Transverse colon (tissue), 4 donors: Measurements from ENCODE around the gene TM2D3.

Source experiments
- POLR2A ChIP-seq: fragments of 450-650 bp; IDR thresholded peaks from one replicate; pipeline ENCODE4 v1.6.1; 2016; ENCODE audit warnings: antibody characterized with exemption, mild to moderate bottlenecking, moderate library complexity
- POLR2AphosphoS5 ChIP-seq, 3 donors: sonication (generic); formaldehyde crosslinking; IDR thresholded peaks; one replicate each; pipeline ENCODE4 v1.6.1; 2016; ENCODE audit warnings: antibody characterized with exemption in 3 of 3
- TF ChIP-seq, protein P1 (sequence below), 5 experiments: fragments of 200-600 bp in 3 of 5; fragments of 450-650 bp in 2 of 5; sonication (generic) in 3 of 5; IDR thresholded peaks; 1 replicate in 2 of 5; 2 replicates in 3 of 5; pipeline ENCODE4 v1.5.1; 2016 to 2017; ENCODE audit warnings: antibody characterized with exemption in 5 of 5, inconsistent platforms in 3 of 5, mild to moderate bottlenecking in 2 of 5, moderate library complexity in 1 of 5

DNA sequence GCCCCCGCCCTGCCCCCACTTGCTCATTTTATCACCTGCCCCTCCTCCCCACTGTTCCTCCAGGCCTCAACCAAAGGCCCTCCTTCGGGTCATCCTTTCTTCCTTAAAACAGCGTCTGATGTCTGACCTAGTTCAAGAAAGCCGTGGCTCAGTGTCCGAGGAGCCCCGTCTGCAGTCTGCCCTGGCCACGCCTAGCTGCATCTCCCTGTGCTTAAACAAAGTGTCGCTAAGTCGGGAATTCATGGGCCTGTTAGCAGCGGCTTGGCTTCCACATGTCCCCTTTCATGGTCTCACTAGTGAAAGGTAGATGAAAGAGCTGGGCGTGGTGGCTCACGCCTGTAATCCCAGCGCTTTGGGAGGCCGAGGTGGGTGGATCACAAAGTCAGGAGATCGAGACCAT lies 41.2 kb downstream of the TM2D3 start:
- TF ChIP-seq POLR2A, result no peak
- TF ChIP-seq, protein P1, sequence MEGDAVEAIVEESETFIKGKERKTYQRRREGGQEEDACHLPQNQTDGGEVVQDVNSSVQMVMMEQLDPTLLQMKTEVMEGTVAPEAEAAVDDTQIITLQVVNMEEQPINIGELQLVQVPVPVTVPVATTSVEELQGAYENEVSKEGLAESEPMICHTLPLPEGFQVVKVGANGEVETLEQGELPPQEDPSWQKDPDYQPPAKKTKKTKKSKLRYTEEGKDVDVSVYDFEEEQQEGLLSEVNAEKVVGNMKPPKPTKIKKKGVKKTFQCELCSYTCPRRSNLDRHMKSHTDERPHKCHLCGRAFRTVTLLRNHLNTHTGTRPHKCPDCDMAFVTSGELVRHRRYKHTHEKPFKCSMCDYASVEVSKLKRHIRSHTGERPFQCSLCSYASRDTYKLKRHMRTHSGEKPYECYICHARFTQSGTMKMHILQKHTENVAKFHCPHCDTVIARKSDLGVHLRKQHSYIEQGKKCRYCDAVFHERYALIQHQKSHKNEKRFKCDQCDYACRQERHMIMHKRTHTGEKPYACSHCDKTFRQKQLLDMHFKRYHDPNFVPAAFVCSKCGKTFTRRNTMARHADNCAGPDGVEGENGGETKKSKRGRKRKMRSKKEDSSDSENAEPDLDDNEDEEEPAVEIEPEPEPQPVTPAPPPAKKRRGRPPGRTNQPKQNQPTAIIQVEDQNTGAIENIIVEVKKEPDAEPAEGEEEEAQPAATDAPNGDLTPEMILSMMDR (IDR thresholded peaks at IDR 0.05), result no peak
- TF ChIP-seq POLR2AphosphoS5 (IDR thresholded peaks at IDR 0.05), result no peak
